GM10847 (cell line): ENCODE data around the gene PRRX2.

Experiments
- POLR2A ChIP-seq: IDR thresholded peaks from 2 replicates; pipeline ENCODE4 v1.6.1; 2011; ENCODE audit not compliant: insufficient read length; ENCODE audit errors: extremely low read depth

The PRRX2 gene

DNA sequence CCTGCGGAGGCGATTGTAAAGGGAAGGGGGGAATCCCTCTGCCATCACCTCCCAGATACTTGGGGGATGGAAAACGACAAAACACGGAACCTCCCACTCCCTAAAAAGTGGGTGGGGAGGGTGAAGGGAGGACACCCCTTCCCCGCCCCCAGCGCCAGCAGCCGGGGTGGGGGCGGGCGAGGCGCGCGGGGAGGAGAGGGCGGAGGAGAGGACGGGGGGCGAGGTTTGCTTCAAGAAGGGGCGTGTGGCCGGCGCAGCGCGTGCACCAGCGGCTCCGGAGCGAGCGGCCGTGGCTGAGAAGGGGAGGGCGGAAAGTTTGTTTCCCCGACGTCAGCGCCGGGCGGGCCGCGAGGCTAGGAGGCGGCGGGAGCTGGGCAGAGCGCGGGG lies at the start of gene PRRX2:
PRRX2 (plus strand) TSS at position 259 of the 387 bp plus-strand sequence. CDS start 221 bp downstream, outside the sequence.
- TF ChIP-seq POLR2A: no peak

DNA sequence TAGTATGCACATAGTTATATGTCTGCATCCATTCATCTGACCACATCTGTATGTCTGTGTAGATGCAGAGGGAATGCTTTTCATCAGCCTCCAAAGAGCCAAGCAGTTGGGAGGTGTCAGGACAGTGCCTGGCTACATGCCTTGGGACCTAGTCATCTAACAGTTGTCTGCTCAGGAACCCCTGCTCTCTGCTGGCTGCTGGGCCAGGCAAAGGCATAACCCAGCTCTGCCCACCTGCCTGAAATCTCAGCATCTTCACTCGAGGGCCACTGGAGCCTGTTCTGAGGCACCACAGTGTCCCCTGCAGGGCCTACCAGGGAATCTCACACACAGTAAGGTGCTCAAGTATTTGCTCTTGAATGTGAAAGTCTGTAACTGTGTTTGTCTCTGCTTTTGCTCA lies 48.3 kb upstream of the PRRX2 start:
- TF ChIP-seq POLR2A: no peak

DNA sequence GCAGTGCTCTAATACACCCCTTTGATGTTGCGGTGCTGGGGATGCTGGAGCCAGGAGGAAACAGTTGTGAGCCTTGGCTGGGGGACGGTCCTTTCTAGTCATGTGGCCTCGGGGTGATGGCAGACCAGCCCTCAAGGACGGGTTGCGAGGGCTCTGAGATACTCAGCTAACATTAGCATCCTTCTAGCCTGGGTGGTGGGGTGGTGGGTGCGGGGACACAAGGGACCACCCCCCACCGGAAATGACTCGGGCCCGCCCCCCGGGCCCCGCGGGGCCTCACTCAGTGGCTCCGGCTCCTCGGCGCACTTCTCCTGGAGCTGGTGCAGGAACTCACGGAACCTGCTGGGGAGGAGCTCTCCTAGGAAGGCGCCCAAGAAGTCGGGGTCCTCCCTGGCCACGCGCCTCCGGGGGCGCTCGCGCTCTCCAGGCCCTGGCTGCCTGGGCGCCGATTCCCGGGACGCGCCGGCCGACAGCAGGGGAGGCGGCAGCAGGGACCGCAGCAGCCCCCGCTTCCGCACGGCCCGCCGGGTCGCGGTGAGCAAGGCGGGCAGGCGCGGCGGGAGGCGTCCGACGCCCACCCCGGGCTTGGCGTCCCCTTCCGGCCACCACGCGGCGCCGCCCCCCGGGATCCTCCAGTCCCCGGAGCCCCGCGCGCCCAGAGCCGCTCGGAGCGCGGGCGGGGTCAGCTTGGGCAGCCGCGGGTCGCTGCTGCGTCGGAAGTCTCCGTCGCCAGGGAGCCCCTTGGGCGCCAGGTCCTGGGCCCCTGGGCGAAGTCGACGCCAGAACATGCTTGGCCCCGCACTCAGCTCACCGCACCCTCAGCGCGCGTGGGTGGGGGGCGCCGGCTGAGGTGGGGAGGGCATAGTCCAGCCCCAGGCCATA lies 45.4 kb upstream of the PRRX2 start:
- no peak for TF ChIP-seq POLR2A

DNA sequence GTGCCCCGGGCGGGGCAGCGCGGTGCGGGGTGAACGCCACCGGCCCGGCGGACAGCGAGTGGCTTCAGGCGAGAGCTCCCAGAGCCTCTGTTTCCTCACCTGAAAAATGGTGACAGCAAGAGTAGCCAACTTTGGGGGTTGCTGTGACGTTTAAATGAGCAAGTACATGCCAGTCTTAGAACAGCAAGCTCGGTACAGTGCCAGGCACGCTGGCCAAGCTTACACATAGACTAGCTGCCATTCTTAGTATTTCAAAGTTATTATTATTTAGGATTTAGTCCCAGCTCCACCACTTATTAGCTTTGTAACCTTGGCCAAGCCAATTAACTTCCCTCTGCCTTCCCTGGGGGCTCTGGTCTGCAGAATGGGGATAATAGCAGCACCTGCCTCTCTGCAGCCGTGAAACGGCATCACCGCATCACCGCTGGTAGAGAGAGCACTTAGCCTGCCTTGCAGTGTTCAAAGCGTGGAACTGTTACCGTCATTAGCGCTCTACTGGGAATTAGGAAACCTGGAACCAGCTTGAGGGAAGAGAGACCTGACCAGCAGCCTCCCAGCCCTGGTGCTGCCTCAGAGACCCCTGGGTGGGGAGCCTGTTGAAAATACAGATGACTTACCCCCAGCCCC lies 44.7 kb upstream of the PRRX2 start, which contains the start of gene C9orf50:
C9orf50 (minus strand) TSS at position 433 of the 627 bp plus-strand sequence. CDS start 527 bp downstream, outside the sequence.
- no peak for TF ChIP-seq POLR2A

DNA sequence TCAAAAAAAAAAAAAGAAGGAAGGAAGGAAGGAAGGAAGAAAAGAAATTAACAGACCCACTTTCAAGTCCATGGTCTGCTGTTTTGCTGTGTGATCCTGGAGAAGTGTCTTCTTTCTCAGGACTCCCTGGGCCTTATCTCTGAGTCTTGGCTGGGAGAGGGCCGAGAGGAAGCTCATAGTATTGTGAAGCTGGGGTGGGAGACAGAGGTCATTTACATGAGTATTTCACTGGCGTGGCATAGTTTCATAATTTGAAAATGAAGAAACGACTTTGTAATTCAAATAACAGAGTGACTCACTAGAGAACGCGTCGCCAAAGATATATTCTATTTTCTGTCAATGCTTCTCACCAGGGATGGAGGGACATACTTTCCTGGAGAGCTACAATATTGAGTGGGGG lies 42.1 kb upstream of the PRRX2 start:
- no peak for TF ChIP-seq POLR2A

DNA sequence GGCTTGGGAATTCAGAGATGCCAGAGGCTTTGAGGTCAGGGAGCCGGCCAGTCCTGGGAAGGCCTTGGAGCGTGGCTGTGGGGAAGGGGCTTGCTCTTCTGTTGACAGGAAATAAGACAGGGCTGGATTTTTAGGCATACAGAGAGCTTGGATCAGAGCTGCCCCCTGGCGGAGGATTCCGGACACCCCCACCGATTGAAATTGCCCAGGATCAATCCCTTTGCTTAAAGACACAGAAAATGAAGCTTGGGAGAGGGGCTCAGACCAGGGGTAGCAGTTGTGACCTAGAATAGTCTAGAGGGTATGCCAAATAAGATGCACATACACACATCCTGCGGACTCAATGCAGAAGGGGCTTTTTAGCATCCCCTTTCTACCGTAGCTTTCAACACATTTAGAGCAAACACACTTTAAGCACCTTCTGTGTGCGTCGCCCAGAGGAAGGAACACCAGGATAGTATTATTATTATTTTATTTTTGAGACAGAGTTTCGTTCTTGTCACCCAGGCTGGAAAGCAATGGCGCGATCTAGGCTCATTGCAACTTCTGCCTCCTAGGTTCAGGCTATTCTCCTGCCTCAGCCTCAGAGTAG lies 41.2 kb upstream of the PRRX2 start:
- no peak for TF ChIP-seq POLR2A

DNA sequence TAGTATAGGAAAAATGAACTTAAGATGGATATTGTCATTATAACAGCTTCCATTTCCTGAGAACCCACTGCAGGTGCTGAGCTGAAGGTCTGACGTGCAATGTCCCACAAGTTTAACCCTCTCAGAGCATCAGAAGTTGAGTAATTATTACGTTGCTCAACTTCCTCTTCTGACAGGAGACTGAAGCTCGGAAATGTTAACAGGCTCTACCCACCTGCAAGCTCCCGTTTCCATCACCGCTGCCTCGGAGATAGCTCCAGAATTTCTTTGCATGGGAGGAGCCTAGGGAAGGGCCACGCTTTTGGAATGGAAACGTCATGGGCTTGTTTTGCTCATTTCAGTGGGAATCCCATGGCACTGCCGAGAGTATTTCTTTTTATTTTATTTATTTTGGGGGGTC lies 40.5 kb upstream of the PRRX2 start:
- TF ChIP-seq POLR2A: no peak

DNA sequence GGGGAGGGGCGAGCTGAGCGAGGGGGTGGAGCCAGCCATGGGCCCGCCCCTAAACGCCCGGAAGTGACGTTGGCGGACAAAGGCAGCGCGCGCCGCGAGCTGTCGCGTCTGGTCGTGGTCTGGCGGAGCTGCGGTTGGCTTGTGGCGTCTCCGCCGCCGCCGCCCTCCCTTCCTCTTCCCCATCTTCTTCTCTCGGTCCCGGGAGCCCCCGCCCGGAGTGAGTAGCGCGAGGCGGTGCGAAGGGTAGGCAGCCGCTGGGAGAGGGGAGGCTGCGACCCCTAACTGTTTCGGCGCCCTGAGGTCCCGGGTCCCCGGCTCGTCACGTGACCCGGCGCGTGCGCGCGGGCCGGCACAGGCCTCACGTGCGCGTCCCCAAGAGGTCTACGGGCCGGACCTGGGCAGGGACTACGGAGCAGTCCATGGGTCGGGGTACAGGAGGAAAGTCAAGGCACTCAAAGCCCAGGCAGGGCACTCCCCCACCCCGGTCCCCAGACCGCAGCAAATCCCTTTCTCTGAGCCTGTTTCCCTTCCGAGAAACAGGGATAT lies 39.3 kb upstream of the PRRX2 start, which contains the start of gene NTMT1:
NTMT1 (plus strand) TSS at position 85 of the 546 bp plus-strand sequence. CDS start 6,541 bp downstream, outside the sequence.
- peak; percentile 88 for TF ChIP-seq POLR2A

DNA sequence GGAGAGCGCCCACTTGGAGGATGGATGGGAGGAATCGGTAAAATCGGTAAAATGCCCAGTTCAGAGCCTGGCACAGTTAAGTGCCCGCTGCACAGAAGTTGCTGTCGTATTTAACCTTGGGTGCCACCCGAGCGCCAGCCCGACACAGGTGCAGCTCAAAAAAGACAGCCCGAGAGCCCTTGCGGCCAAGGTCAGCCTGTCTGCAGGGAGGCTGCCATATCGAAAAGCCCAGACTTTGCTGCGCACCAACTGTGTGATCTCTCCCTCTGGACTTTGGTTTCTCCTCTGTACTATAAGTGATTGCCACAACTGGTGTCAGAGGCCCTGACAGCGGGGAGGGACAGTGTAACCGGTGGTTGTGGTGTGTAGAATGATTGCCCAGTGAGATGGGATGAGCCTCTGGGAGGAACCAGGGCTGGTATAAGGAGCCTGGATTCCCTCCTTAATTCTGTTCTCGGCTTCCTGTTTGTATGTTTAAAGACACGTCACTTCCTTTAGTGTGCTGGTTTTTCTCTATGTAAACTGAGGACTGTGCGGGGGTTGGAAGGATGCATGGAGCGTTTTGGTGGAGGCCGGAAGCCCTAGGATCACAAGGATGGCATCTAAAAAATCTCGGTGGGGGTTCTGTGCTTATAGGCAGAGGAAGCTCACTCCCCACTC lies 38.7 kb upstream of the PRRX2 start:
- no peak for TF ChIP-seq POLR2A

DNA sequence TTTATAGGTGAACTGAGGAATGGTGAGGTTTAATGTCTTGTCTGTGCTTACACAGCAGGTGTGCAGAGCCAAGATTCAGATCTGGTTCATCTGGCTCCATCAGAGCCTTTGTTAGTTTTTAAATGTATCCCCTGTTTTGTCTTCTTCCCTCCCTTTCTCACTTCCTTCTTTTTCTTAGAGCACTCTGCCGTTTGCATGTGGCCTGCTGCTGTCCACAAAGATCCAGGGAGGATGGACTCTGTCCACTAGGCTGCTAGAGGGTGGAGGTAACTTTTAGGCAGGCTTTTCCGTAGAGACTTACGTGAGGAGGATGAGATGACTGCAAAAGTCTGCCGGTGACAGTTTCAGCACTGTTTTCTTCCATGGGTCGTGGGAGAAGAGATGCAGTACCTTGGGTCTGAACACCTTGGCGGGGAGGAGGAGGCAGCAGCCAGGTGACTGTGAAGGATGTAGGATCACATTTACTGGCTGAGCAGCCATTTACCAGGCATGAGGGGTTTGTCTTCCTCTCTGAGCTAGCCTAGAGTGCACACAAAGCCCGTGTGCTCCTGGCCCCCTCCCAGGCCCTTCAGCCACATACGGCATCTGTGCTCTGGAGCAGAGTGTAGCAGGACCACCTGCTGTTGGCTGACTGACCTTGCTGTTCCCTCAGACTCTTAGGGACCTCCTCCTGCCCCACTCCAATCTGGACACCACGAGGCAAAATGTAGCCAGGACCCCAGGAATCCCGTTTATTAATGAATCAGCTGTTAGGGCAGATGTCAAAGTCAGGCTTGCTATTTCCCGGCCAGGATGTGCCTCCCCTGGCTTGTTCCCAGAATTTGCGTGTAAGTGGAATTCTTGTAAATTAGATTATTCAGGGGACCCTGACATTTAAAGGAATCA lies 37.6 kb upstream of the PRRX2 start:
- no peak for TF ChIP-seq POLR2A

DNA sequence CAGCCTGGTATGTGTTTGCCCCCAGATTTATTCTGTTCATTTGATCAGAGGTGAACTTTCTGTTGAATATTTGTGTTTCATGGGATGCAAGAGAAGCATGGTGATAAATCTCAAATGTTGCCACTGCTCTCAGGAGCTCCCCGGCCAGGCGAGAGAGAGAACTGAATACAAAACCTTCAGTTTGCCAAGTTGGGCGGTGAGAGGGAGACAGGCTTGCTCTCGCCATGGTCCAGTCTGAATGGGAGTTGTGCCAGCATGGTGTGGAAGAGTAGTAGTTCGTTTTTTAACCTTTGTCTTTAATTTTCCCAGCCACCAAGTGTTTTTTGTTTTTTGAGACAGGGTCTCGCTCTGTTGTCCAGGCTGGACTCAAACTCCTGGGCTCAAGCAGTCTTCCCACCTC lies 36.7 kb upstream of the PRRX2 start:
- no peak for TF ChIP-seq POLR2A

DNA sequence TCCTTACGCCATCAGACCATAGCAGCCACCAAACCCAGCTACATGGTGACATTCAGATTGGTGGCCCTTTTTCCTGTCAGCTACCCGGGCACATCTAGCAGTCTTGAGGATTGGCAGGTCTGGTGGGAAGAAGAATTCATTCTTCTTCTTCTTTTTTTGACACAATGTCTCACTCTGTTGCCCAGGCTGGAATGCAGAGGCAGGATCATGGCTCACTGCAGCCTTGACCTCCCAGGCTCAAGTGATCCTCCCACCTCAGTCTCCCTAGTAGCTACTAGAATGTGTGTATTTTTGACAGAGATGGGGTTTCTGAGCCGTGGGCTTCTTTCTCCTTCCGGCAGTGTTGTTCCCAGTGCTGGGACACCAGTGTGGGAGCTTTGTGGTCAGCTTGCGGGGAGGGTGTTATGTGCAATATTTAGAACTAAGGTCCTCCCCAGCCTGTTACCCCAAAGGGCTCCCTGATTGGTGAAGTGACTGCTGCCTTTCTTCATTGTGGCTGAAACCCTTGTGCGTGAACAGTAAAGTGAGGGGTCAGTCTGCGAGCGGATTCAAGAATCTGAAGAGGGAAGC lies 36.1 kb upstream of the PRRX2 start:
- TF ChIP-seq POLR2A: no peak

DNA sequence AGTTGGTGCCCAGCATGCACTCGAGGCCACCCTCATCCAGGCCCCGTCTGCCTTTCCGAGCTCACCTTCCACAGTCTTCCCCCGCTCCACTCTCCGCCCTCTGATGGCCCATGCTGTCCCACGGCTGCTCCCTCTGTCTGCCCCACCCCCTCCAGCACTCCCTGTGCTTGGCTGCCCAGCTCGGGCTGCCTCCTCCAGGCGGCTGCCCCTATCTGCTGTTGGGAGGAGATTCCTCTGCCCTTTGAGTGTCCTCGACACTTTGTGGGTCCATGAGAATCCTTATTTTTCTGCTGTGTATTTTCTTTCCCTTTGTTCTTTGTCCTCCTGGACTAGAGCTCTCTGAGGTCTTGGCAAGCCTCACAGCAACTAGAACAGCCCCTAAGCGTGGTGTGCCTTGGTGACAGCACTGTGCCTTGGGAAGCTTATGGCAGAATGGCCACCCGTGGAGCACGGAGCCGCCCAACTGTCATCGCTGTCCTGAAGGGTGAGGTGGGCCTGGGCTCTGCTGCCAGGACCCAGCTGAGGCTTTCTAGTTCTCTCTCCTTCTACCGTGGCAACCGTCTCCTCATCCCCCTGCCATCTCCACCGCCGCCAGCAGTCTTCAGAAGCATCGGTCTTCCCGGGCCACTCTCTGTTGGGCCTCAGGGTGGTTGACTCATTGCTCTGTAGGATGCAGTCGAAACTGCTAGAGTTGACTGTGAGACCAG lies 34.3 kb upstream of the PRRX2 start:
- no peak for TF ChIP-seq POLR2A
